Kidney (tissue), 14 donors: Measurements from ENCODE around the gene ST6GALNAC4. TPM values are rescaled to one million over a fixed set of nuclear protein-coding genes. Genes with fewer than 3 reads are reported as not detected.

Source experiments
- DNase-seq, 5 donors: peaks; one replicate each; pipeline ENCODE4 v3.0.0-alpha.2; 2013 to 2020
- FAIRE-seq: peaks from 2 replicates; lab custom pipeline; 2012; peaks lifted over from hg19 to GRCh38; lab: Jason Lieb, UNC
- H3K27ac ChIP-seq, 2 donors: one replicate each; pipeline ENCODE4 v1.7.0; 2013; ENCODE audit warnings: low read depth in 2 of 2, low read length in 2 of 2, inconsistent platforms in 1 of 2
- H3K27me3 ChIP-seq: one replicate; pipeline ENCODE4 v1.7.1; 2013; ENCODE audit warnings: low read length, inconsistent platforms; ENCODE audit not compliant: control insufficient read depth, insufficient read depth
- H3K36me3 ChIP-seq, 3 donors: one replicate each; pipeline versions ENCODE4 v1.7.0 to v1.7.1; 2013; ENCODE audit warnings: low read length in 3 of 3, control low read depth in 1 of 3, inconsistent platforms in 1 of 3; ENCODE audit not compliant: insufficient read depth in 3 of 3, control insufficient read depth in 2 of 3
- H3K4me1 ChIP-seq, 3 donors: one replicate each; pipeline versions ENCODE4 v1.7.0 to v1.7.1; 2013; ENCODE audit warnings: low read length in 3 of 3, inconsistent platforms in 1 of 3, low read depth in 1 of 3; ENCODE audit not compliant: control insufficient read depth in 2 of 3, insufficient read depth in 2 of 3
- H3K4me3 ChIP-seq, 3 donors: one replicate each; pipeline versions ENCODE4 v1.7.0 to v1.8.1; 2013; ENCODE audit warnings: low read length in 3 of 3, control low read depth in 1 of 3, inconsistent platforms in 1 of 3
- H3K9ac ChIP-seq, 3 donors: one replicate each; pipeline versions ENCODE4 v1.7.0 to v1.7.1; 2013; ENCODE audit warnings: low read length in 3 of 3, control low read depth in 1 of 3, inconsistent platforms in 1 of 3
- H3K9me3 ChIP-seq, 3 donors: one replicate each; pipeline versions ENCODE4 v1.7.0 to v1.7.1; 2013; ENCODE audit warnings: low read length in 3 of 3, control low read depth in 1 of 3, inconsistent platforms in 1 of 3; ENCODE audit not compliant: control insufficient read depth in 2 of 3, insufficient read depth in 1 of 3
- CTCF ChIP-seq: IDR thresholded peaks from 3 replicates; pipeline ENCODE4 v1.5.1; 2012; ENCODE audit warnings: mild to moderate bottlenecking, moderate library complexity, borderline replicate concordance; ENCODE audit not compliant: insufficient read depth; ENCODE audit errors: extremely low read depth
- intact Hi-C: fragments of 100-400 bp; cut with DNase I; formaldehyde crosslinking; loops from one replicate; pipeline ENCODE4 v1.11.1; 2022
- polyA plus RNA-seq: library from polyadenylated mRNA; stranded (reverse); fragments of 350-450 nt; fragmentation: Illumina TruSeq; extraction: RNeasy Lipid Tissue Mini Kit (QIAGEN cat#74804); gene quantifications from one replicate; pipeline ENCODE4 v1.2.3, GENCODE V29; 2014; ENCODE audit warnings: low read depth, low replicate concordance; ENCODE audit not compliant: insufficient read depth
- total RNA-seq: library from RNA; stranded (reverse); fragmentation: NEBNext Ultra II Directional; extraction: Animal tissue kit (Norgen Biotek cat#: 25700); gene quantifications from one replicate; pipeline ENCODE4 v1.2.1, GENCODE V29; 2021
- donor health status: control.
- donor health status: control.
- donor health status: control.
- donor health status: control.
- donor health status: control.
- donor health status: DM: yes; HTN: yes; CAD: no.
- donor health status: Normal renal cell carcinoma (clear cell type).

ST6GALNAC4 gene
- total and polyA plus RNA-seq, 2 donors from 2014 or later = 31.4 to 31.6 TPM

GRCh38 chr9:127875306-127875966 is 41.4 kb downstream of the ST6GALNAC4 start:
- FAIRE-seq (no peak), DNase-seq (peak in 2 of 5 donors; percentile 40 to 48)
- intact Hi-C loops = no loop called here
- Histone ChIP-seq H3K27ac (no peak overlapping the region), H3K4me3 (no peak overlapping the region), H3K36me3 (peaks cover 0 to 3% (median 0%) of the 10 kb centered on the region in 3 donors), H3K9me3 (no peaks in the 10 kb centered on the region), H3K4me1 (peaks cover 0 to 20% (median 8%) of the 10 kb centered on the region in 3 donors), H3K9ac (no peak overlapping the region), H3K27me3 (no peaks in the 10 kb centered on the region)
- TF ChIP-seq CTCF = no peak

GRCh38 chr9:127874301-127875221 is 42.3 kb downstream of the ST6GALNAC4 start:
- Histone ChIP-seq H3K4me1 (peaks cover 0 to 20% (median 8%) of the 10 kb centered on the region in 3 donors), H3K27ac (no peak overlapping the region), H3K9me3 (no peaks in the 10 kb centered on the region), H3K4me3 (no peak overlapping the region), H3K36me3 (peaks cover 0 to 3% (median 0%) of the 10 kb centered on the region in 3 donors), H3K9ac (peak overlapping the region in 1 of 3 donors; percentile 19), H3K27me3 (no peaks in the 10 kb centered on the region)
- intact Hi-C loops = no loop called here
- DNase-seq (no peak), FAIRE-seq (no peak)
- no peak for TF ChIP-seq CTCF

GRCh38 chr9:127873886-127874285 is 43.0 kb downstream of the ST6GALNAC4 start:
- Histone ChIP-seq H3K9ac (peak overlapping the region in 1 of 3 donors; percentile 19), H3K27ac (no peak overlapping the region), H3K4me1 (peaks cover 0 to 25% (median 8%) of the 10 kb centered on the region in 3 donors), H3K27me3 (no peaks in the 10 kb centered on the region), H3K9me3 (no peaks in the 10 kb centered on the region), H3K4me3 (no peak overlapping the region), H3K36me3 (peaks cover 0 to 3% (median 0%) of the 10 kb centered on the region in 3 donors)
- FAIRE-seq (no peak), DNase-seq (no peak)
- intact Hi-C loops = no loop called here
- no peak for TF ChIP-seq CTCF
